Body of pancreas (tissue), 4 donors: Measurements from ENCODE around the gene IKBKE.

ENCODE experiments used
- CTCF ChIP-seq, 7 experiments: fragments of 450-650 bp in 4 of 7; fragments of 200-600 bp in 3 of 7; sonication (generic) in 3 of 7; IDR thresholded peaks; one replicate each; pipeline ENCODE4 v1.5.1; 2016 to 2019; ENCODE audit warnings: antibody characterized with exemption in 7 of 7
- POLR2A ChIP-seq, 3 donors: fragments of 450-650 bp; IDR thresholded peaks; one replicate each; pipeline ENCODE4 v1.6.1; 2016; ENCODE audit warnings: antibody characterized with exemption in 3 of 3, mild to moderate bottlenecking in 2 of 3

DNA sequence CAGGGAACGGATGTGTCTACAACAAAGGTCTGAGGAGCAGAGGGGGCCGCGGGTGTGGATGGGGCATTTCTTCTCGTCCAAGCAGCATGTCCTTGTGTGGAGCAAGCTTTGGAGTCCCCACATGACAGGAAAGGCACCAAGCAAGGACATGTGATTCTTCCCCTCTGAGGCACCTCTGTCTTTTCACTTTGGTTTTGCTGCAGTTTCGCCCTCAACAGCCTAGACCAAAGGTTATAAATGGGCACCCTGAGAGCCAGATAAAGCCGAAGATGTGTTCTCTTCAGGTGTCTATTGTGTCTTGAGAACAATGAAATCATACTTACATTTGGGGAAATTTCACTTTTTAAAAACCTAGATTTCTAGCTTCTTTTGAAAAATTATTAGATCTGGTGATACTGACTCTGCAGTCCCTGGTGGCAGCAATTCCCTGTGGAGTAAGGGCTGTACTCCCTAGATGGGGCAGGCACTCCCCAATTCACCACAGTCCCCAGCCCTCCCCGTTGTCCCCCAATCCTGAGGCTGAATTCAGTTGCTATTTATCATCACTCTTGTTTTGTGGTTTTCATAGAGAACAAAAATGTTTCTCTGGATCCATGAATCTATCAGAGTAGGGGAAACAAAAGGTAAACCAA, 28.8 kb upstream of the IKBKE start:
- TF ChIP-seq CTCF (IDR thresholded peaks at IDR 0.05) (no peak), POLR2A (IDR thresholded peaks at IDR 0.05) (no peak)
